HepG2 (cell line): ENCODE data around the gene IL12A. TPM values are rescaled to one million over a fixed set of nuclear protein-coding genes. Genes with fewer than 3 reads are reported as not detected.

Experiments
- ATAC-seq: fragments of 200-7000 bp; cut with Tn5 transposase; 3 replicates; pipeline ENCODE4 v1.9.1; 2020; ENCODE audit warnings: mild to moderate bottlenecking, moderate library complexity
- BruUV-seq: library from RNA; stranded (reverse); fragments of 400-500 nt; replicated peaks from 2 replicates; lab custom pipeline; 2021; lab: Mats Ljungman, UMichigan
- CTCF ChIA-PET: fragments of 300-600 bp; formaldehyde crosslinking; extraction: SDS; loops from one replicate; lab custom pipeline; 2021; ENCODE audit warnings: low total read pairs, inconsistent platforms, low intra/inter-chr PET ratio; lab: Yijun Ruan, JAX
- POLR2A ChIA-PET: fragments of 350-600 bp; sonication (Branson Sonifier 250); formaldehyde crosslinking; loops from one replicate; lab custom pipeline; 2020; ENCODE audit warnings: antibody characterized with exemption, inconsistent platforms; lab: Yijun Ruan, JAX
- DNase-seq: peaks from one replicate; pipeline ENCODE4 v3.0.0-alpha.2; 2015; ENCODE audit warnings: low spot score
- FAIRE-seq: peaks from 3 replicates; lab custom pipeline; 2011; peaks lifted over from hg19 to GRCh38; lab: Jason Lieb, UNC
- H2AFZ ChIP-seq: one replicate; pipeline ENCODE4 v1.6.1; 2011; ENCODE audit warnings: low read length, inconsistent platforms
- H3K27ac ChIP-seq: fragments of 300-600 bp; 3 replicates; pipeline ENCODE4 v1.8.0; 2011; ENCODE audit warnings: mixed run types, mild to moderate bottlenecking, mixed read lengths, low read length, inconsistent platforms; ENCODE audit not compliant: insufficient read depth; ENCODE audit errors: extremely low read length
- H3K27me3 ChIP-seq, 2 experiments: fragments of 200-600 bp in 1 of 2; 2 replicates in 1 of 2; 3 replicates in 1 of 2; pipeline versions ENCODE4 v1.6.0 to v1.8.0; 2011; ENCODE audit warnings: low read length in 2 of 2, mild to moderate bottlenecking in 2 of 2, moderate library complexity in 2 of 2, inconsistent platforms in 1 of 2; ENCODE audit not compliant: insufficient read depth in 2 of 2, control insufficient read depth in 1 of 2
- H3K36me3 ChIP-seq, 2 experiments: fragments of 200-600 bp in 1 of 2; replicated peaks in 1 of 2; 2 replicates in 1 of 2; 3 replicates in 1 of 2; pipeline versions ENCODE4 v1.5.1 to v1.8.0; 2011; ENCODE audit warnings: low read length in 2 of 2, inconsistent platforms in 1 of 2; ENCODE audit not compliant: insufficient read depth in 2 of 2, control insufficient read depth in 1 of 2
- H3K4me1 ChIP-seq: 2 replicates; pipeline ENCODE4 v1.5.1; 2012; ENCODE audit warnings: low read length, inconsistent platforms; ENCODE audit not compliant: insufficient read depth
- H3K4me2 ChIP-seq: 2 replicates; pipeline ENCODE4 v1.6.0; 2011; ENCODE audit warnings: low read depth, low read length, inconsistent platforms
- H3K4me3 ChIP-seq, 3 experiments: fragments of 200-600 bp in 1 of 3; sonication (generic), shearing (Covaris generic) in 1 of 3; replicated peaks in 1 of 3; 2 replicates each; pipeline ENCODE4 v1.5.1; 2011 to 2016; ENCODE audit warnings: low read length in 3 of 3, inconsistent platforms in 2 of 3, low read depth in 2 of 3, mild to moderate bottlenecking in 2 of 3, control low read depth in 1 of 3, mixed read lengths in 1 of 3; ENCODE audit not compliant: insufficient read depth in 1 of 3
- H3K79me2 ChIP-seq: one replicate; pipeline ENCODE4 v1.6.1; 2011; ENCODE audit warnings: low read length, inconsistent platforms; ENCODE audit not compliant: insufficient read depth
- H3K9ac ChIP-seq: 2 replicates; pipeline ENCODE4 v1.6.0; 2011; ENCODE audit warnings: mild to moderate bottlenecking, low read depth, low read length, inconsistent platforms; ENCODE audit not compliant: insufficient read depth
- H3K9me3 ChIP-seq: 2 replicates; pipeline ENCODE4 v1.5.1; 2012; ENCODE audit warnings: mild to moderate bottlenecking, low read length
- H4K20me1 ChIP-seq: 2 replicates; pipeline ENCODE4 v1.6.0; 2011; ENCODE audit warnings: inconsistent platforms, mild to moderate bottlenecking, low read length, moderate library complexity; ENCODE audit not compliant: insufficient read depth
- ARID3A ChIP-seq: IDR thresholded peaks from 2 replicates; pipeline ENCODE4 v1.6.1; 2012; ENCODE audit warnings: low read depth, low read length, improper control_type of control experiment
- BCL6 ChIP-seq: IDR thresholded peaks from 2 replicates; pipeline ENCODE4 v1.6.1; 2016; ENCODE audit warnings: missing genetic modification reagents, missing compliant biosample characterization
- E2F1 ChIP-seq: sonication (generic); formaldehyde crosslinking; IDR thresholded peaks from 2 replicates; pipeline ENCODE4 v1.5.0; 2020; ENCODE audit warnings: missing genetic modification reagents
- ELF4 ChIP-seq: sonication (generic); formaldehyde crosslinking; IDR thresholded peaks from 2 replicates; pipeline ENCODE4 v1.5.0; 2020; ENCODE audit warnings: missing genetic modification reagents, mild to moderate bottlenecking, moderate library complexity, borderline replicate concordance
- EP300 ChIP-seq, 3 experiments: sonication (generic) in 1 of 3; formaldehyde crosslinking in 1 of 3; IDR thresholded peaks; 2 replicates each; pipeline versions ENCODE4 v1.5.1 to v1.6.1; 2011 to 2020; ENCODE audit warnings: low read depth in 2 of 3, low read length in 2 of 3, borderline replicate concordance in 1 of 3, improper control_type of control experiment in 1 of 3, mild to moderate bottlenecking in 1 of 3, missing genetic modification reagents in 1 of 3, moderate library complexity in 1 of 3
- FOXA3 ChIP-seq: IDR thresholded peaks from 2 replicates; pipeline ENCODE4 v1.6.1; 2016; ENCODE audit warnings: missing genetic modification reagents, missing compliant biosample characterization
- GLI4 ChIP-seq: sonication (generic); formaldehyde crosslinking; IDR thresholded peaks from 2 replicates; pipeline ENCODE4 v1.5.1; 2020; ENCODE audit warnings: missing genetic modification reagents, mild to moderate bottlenecking, moderate library complexity, borderline replicate concordance
- HES4 ChIP-seq: sonication (generic); formaldehyde crosslinking; IDR thresholded peaks from 2 replicates; pipeline ENCODE4 v1.9.0; 2021; ENCODE audit warnings: mild to moderate bottlenecking, missing genetic modification reagents, borderline replicate concordance
- NFRKB ChIP-seq: fragments of 450-650 bp; IDR thresholded peaks from 2 replicates; pipeline ENCODE4 v1.6.1; 2017
- TCF12 ChIP-seq, 2 experiments: fragments of 450-650 bp in 1 of 2; sonication (generic) in 1 of 2; formaldehyde crosslinking in 1 of 2; IDR thresholded peaks; 2 replicates each; pipeline versions ENCODE4 v1.6.1 to v1.8.0; 2017 to 2022; ENCODE audit warnings: antibody characterized with exemption in 1 of 2, mild to moderate bottlenecking in 1 of 2, missing genetic modification reagents in 1 of 2, moderate library complexity in 1 of 2
- ZBTB21 ChIP-seq: sonication (generic); formaldehyde crosslinking; IDR thresholded peaks from 2 replicates; pipeline ENCODE4 v1.4.0; 2020; ENCODE audit warnings: missing genetic modification reagents
- ZFP36L1 ChIP-seq: sonication (generic); formaldehyde crosslinking; IDR thresholded peaks from 2 replicates; pipeline ENCODE4 v1.8.0; 2022; ENCODE audit warnings: mild to moderate bottlenecking, missing genetic modification reagents, moderate library complexity
- ZGPAT ChIP-seq: IDR thresholded peaks from 2 replicates; pipeline ENCODE4 v1.6.1; 2016; ENCODE audit warnings: mild to moderate bottlenecking
- ZNF749 ChIP-seq: sonication (generic); formaldehyde crosslinking; IDR thresholded peaks from 2 replicates; pipeline ENCODE4 v1.8.0; 2022; ENCODE audit warnings: mild to moderate bottlenecking, missing genetic modification reagents, moderate library complexity, borderline replicate concordance
- ZZZ3 ChIP-seq: sonication (generic); formaldehyde crosslinking; IDR thresholded peaks from 2 replicates; pipeline ENCODE4 v1.4.0; 2020; ENCODE audit warnings: missing genetic modification reagents, mild to moderate bottlenecking, borderline replicate concordance
- WGBS: methylation state at CpG from one replicate; pipeline ENCODE4 v1.1.6; 2017; ENCODE audit warnings: low lambda C conversion rate; 5-methylcytosine and 5-hydroxymethylcytosine counted together
- in situ Hi-C: cut with HindIII; loops from 2 replicates; pipeline ENCODE4 v1.10.0; 2017; ENCODE audit warnings: low pct_unique_long_range_greater_than_20kb; ENCODE audit not compliant: extremely low pct_ligation_motif_present
- intact Hi-C: fragments of 100-400 bp; cut with micrococcal nuclease; formaldehyde crosslinking; loops from one replicate; pipeline ENCODE4 v1.10.0; 2022; ENCODE audit not compliant: unreplicated experiment
- polyA plus RNA-seq, 8 experiments: library from polyadenylated mRNA; depleted of rRNA in 3 of 8; stranded (reverse) in 7 of 8; unstranded in 1 of 8; fragments of >200 nt; fragmentation: Illumina TruSeq in 4 of 8; extraction: Trizol in 4 of 8; gene quantifications; 2 replicates each; pipeline versions ENCODE4 v1.2.1 to v1.2.3, GENCODE V29; 2011 to 2016; ENCODE audit warnings: low read depth in 4 of 8, missing spikeins in 1 of 8, mixed read lengths in 1 of 8; ENCODE audit not compliant: insufficient read depth in 1 of 8
- total RNA-seq, 5 experiments: library from RNA; depleted of rRNA; stranded (reverse); fragments of >200 nt; fragmentation: Illumina TruSeq; extraction: Trizol; gene quantifications; 2 replicates each; pipeline ENCODE4 v1.2.3, GENCODE V29; 2016; ENCODE audit warnings: low read depth in 1 of 5

IL12A gene
- total and polyA plus RNA-seq, 2 of the 13 experiments (the other 11 are each of a cell fraction or from before 2014, with no cell fraction given), result 0.36 to 1.1 TPM

- TF ChIP-seq ELF4 (no peak), ZBTB21 (CRISPR knock-in tag) (no peak), ZFP36L1 (CRISPR knock-in tag) (no peak), EP300 (IDR thresholded peaks at IDR 0.05; ENCODE audit: low read depth in 2 of 2, low read length in 2 of 2) (no peak), EP300 (CRISPR knock-in tag; IDR thresholded peaks at IDR 0.05; ENCODE audit: borderline replicate concordance) (no peak), FOXA3 (CRISPR knock-in tag) (no peak), ARID3A (no peak), HES4 (CRISPR knock-in tag) (no peak), ZNF749 (CRISPR knock-in tag) (no peak)
Measured at GRCh38 chr3:159944781-159945180, 43.9 kb upstream of the IL12A start (continued).

GRCh38 chr3:159945930-159946329 lies 42.7 kb upstream of the IL12A start:
- BruUV-seq, result no TSS peak
- Histone ChIP-seq H3K9me3 (no peaks in the 10 kb centered on the region), H2AFZ (no peak overlapping the region), H3K27me3 (no peaks in the 10 kb centered on the region), H3K9ac (no peak overlapping the region), H3K4me1 (no peaks in the 10 kb centered on the region), H3K4me3 (no peak overlapping the region), H3K4me2 (no peak overlapping the region), H3K79me2 (no peaks in the 10 kb centered on the region), H3K27ac (no peak overlapping the region), H3K36me3 (no peaks in the 10 kb centered on the region), H4K20me1 (no peaks in the 10 kb centered on the region)
- in situ Hi-C loops (no loop called here), intact Hi-C loops (no loop called here)
- ATAC-seq, result no peak
- DNase-seq, result no peak
- ChIA-PET POLR2A (no interaction called here), CTCF (no interaction called here)
- FAIRE-seq, result no peak
- WGBS, result 0% methylated on average over 1 of the region's 2 CpGs
- TF ChIP-seq BCL6 (CRISPR knock-in tag) (no peak), GLI4 (CRISPR knock-in tag) (no peak), ZZZ3 (no peak), ZGPAT (CRISPR knock-in tag) (no peak), E2F1 (CRISPR knock-in tag) (no peak), NFRKB (no peak), TCF12 (IDR thresholded peaks at IDR 0.05) (no peak), TCF12 (CRISPR knock-in tag; IDR thresholded peaks at IDR 0.05) (no peak)
